T-helper 2 cell treated with Interferon-gamma antibody and Interleukin-4, amounts not matched to agents 5 μg/mL and 100 μg/mL, for 36 hours (primary cell): ENCODE data around the gene SOCS3.
A peak's percentile ranks its signal among the peaks of the same experiment; 100 is the strongest.

ENCODE experiments used
- DNase-seq: peaks from one replicate; pipeline ENCODE4 v3.0.0; 2021; ENCODE audit warnings: low spot score
- H3K27ac Mint-ChIP-seq: one replicate; pipeline ENCODE4 v1.8.0; 2021; ENCODE audit warnings: mild to moderate bottlenecking, mixed read lengths
- H3K27me3 Mint-ChIP-seq: one replicate; pipeline ENCODE4 v1.8.0; 2021; ENCODE audit warnings: low read depth, mixed read lengths
- H3K36me3 Mint-ChIP-seq: one replicate; pipeline ENCODE4 v1.8.0; 2021; ENCODE audit warnings: low read depth, mixed read lengths
- H3K4me1 Mint-ChIP-seq: one replicate; pipeline ENCODE4 v1.8.0; 2021; ENCODE audit warnings: low read depth, mixed read lengths
- H3K4me3 Mint-ChIP-seq: one replicate; pipeline ENCODE4 v1.8.0; 2022; ENCODE audit warnings: mild to moderate bottlenecking, moderate library complexity, mixed read lengths
- H3K9me3 Mint-ChIP-seq: one replicate; pipeline ENCODE4 v1.8.0; 2021; ENCODE audit warnings: mixed read lengths

The SOCS3 gene

GRCh38 chr17:78397681-78398101 lies 37.8 kb upstream of the SOCS3 start:
- no peak for DNase-seq
- Mint-ChIP-seq H3K27me3 (no peaks in the 10 kb centered on the region), H3K4me1 (peaks cover 2% of the 10 kb centered on the region), H3K27ac (no peak overlapping the region), H3K4me3 (no peak overlapping the region), H3K9me3 (no peaks in the 10 kb centered on the region), H3K36me3 (peaks cover 66% of the 10 kb centered on the region)

DNA sequence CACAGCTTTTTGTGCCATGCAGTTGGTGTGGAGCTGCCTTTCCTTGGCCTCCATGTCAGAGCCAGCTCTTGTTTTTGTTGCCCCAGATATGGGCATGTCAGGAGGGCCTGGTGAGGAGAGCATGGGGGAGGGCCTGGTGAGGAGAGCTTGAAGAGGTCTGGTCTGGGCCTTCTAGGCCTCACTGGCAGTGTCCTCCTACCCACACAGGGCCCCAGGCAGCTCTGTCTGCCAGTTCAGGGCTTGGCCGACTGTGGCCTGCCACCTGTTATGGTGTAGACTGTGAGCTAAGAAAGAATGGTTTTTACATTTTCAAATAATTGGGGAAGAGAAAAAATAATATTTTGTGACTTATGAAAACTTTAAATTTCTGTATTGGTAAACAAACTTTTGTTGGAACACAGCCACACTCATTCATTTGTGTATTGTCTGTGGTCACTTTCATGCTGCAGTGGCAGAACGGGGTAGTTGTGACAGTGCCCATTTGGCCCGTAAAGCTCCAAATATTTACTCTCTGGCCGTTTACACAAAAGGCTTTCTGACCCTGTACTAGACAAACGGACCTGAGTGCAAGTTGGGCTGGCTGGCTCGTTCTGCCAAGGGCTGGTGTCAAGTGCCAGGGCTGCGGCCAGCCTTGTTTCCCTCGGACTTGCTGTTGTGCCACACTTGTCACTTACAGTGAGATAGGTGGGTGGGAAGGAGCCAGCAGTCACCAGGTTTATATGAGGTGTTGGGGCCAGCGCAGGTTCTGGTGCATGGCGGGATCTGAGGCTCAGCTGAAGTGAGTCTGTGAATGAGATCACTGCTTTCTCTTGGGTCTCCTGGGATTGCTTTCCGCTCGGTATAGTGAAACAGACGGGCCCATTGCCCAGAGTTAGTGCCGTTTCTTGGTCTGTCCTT lies 36.8 kb upstream of the SOCS3 start:
- Mint-ChIP-seq H3K4me3 (no peak overlapping the region), H3K9me3 (no peaks in the 10 kb centered on the region), H3K4me1 (no peaks in the 10 kb centered on the region), H3K27ac (no peak overlapping the region), H3K27me3 (no peaks in the 10 kb centered on the region), H3K36me3 (peaks cover 59% of the 10 kb centered on the region)
- DNase-seq = no peak

DNA sequence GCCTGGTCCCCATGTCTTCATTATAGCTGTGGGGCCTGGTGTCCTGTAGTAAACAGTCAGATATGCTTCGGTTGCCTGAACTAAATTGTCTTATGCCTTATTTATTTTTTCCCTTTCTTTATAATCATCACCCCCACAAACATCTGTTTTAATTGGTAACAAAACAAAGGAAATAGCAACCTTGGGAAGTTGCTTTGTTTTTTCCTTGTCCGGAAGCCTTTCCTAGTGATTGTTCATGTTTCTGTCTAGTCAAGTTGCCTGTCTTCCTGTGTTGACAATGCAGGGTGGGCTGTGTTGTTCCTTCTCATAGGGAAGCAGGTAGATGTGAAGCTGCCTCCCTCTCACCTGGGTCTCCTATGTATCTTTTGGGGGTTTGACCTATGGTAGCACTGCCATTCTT lies 35.3 kb upstream of the SOCS3 start:
- Mint-ChIP-seq H3K9me3 (no peaks in the 10 kb centered on the region), H3K27me3 (no peaks in the 10 kb centered on the region), H3K27ac (no peak overlapping the region), H3K36me3 (peaks cover 44% of the 10 kb centered on the region), H3K4me3 (no peak overlapping the region), H3K4me1 (peaks cover 4% of the 10 kb centered on the region)
- DNase-seq = no peak

DNA sequence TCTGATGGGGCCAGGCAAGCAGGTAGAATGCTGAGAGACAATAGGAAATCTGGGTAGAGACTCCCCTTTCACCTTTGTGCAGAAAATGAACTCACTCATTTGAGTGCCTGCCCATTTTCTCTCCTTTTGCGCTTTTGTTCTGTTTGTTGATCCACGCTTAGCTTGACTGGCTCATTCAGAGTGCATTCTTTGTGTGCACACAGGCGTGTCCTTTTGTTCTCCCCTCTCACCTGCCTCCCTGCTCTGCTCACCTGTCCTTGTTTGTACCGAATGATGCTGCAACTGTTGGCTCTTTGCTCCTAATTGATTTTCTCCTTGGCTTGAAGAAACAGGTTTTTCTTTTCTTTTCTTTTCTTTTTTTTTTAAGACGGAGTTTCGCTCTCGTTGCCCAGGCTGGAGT lies 34.3 kb upstream of the SOCS3 start:
- H3K27ac Mint-ChIP-seq = no peak overlapping the region

DNA sequence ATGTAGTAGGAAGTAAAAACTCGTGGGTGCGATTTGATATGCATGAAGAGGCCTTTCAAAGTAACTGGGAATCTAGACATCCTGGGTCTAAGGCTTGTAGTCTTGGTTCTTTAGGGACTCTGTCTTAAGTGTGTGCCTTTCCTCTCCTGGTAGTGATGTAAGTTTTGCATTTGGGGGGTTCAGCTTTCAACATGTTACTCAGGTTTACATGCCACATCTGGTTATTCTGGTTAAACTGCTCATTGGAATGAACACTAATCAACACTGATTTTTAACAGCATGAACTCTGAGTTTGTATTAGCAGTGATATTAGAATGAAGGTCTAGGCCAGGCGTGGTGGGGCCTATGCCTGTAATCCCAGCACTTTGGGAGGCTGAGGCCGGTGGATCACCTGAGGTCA lies 33.7 kb upstream of the SOCS3 start:
- Mint-ChIP-seq H3K4me3 (no peak overlapping the region), H3K4me1 (peaks cover 8% of the 10 kb centered on the region), H3K9me3 (no peaks in the 10 kb centered on the region), H3K36me3 (peaks cover 33% of the 10 kb centered on the region), H3K27ac (no peak overlapping the region), H3K27me3 (no peaks in the 10 kb centered on the region)
- no peak for DNase-seq

More for the DNA sequence above, 34.3 kb upstream of the SOCS3 start:
- Mint-ChIP-seq H3K9me3 (no peaks in the 10 kb centered on the region), H3K27me3 (no peaks in the 10 kb centered on the region), H3K36me3 (peaks cover 38% of the 10 kb centered on the region), H3K4me3 (no peak overlapping the region), H3K4me1 (peaks cover 4% of the 10 kb centered on the region)
- DNase-seq = no peak

GRCh38 chr17:78392295-78392694 lies 32.4 kb upstream of the SOCS3 start:
- no peak for DNase-seq
- Mint-ChIP-seq H3K4me1 (peaks cover 16% of the 10 kb centered on the region), H3K27ac (no peak overlapping the region), H3K36me3 (peaks cover 30% of the 10 kb centered on the region), H3K9me3 (no peaks in the 10 kb centered on the region), H3K27me3 (no peaks in the 10 kb centered on the region), H3K4me3 (no peak overlapping the region)

- H3K4me3 Mint-ChIP-seq = no peak overlapping the region
- DNase-seq = no peak
- H3K27ac Mint-ChIP-seq = no peak overlapping the region
- peaks cover 26% of the 10 kb centered on the region for H3K36me3 Mint-ChIP-seq
- no peaks in the 10 kb centered on the region for H3K27me3 Mint-ChIP-seq
- H3K4me1 Mint-ChIP-seq = peaks cover 18% of the 10 kb centered on the region
- no peaks in the 10 kb centered on the region for H3K9me3 Mint-ChIP-seq
Observed at GRCh38 chr17:78391843-78392242, 32.0 kb upstream of the SOCS3 start.

- Mint-ChIP-seq H3K27me3 (no peaks in the 10 kb centered on the region), H3K9me3 (no peaks in the 10 kb centered on the region), H3K4me1 (peaks cover 26% of the 10 kb centered on the region), H3K27ac (no peak overlapping the region), H3K36me3 (peaks cover 27% of the 10 kb centered on the region), H3K4me3 (no peak overlapping the region)
- DNase-seq = no peak
Observed at GRCh38 chr17:78391051-78391431, 31.2 kb upstream of the SOCS3 start.

DNA sequence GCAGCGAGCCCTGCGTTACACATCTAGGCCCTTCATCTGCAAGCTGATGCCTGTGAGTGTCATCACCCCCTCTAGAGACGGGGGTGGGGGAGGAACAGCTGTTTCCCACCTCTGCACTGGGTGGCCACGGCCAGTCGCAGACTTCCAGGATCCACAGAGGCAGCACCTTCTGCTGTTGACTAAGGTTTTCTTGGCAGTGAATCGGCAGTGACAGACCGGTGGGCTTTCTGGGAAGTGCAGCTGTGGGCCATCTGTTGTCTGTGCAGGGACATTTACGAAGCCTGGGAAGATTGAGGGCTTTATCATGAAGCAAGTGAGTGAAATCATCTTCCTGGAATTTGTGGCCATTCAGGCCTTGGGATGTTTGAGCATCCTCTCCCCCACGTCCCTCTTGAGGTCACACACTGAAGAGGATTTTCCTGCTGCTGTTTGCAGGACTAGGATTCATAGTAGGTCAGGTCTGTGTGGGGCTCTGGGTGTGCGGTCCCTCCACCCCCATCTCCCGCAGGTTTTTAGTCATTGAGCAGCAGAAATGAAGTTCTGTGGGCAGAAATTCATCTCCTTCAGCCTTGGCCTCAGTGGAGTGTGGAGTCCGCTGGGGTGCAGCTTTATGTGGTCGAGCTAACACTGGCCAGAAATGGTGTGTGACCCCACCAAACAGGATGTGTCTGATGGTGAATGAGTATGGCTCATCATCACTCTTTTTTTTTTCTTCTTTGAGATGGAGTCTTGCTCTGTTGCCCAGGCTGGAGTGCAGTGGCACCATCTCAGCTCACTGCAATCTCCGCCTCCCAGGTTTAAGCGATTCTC lies 30.6 kb upstream of the SOCS3 start:
- peaks cover 23% of the 10 kb centered on the region for H3K36me3 Mint-ChIP-seq
- no peaks in the 10 kb centered on the region for H3K27me3 Mint-ChIP-seq
- DNase-seq = no peak
- H3K4me3 Mint-ChIP-seq = no peak overlapping the region
- no peaks in the 10 kb centered on the region for H3K9me3 Mint-ChIP-seq
- H3K4me1 Mint-ChIP-seq = peaks cover 32% of the 10 kb centered on the region
- H3K27ac Mint-ChIP-seq = no peak overlapping the region

DNA sequence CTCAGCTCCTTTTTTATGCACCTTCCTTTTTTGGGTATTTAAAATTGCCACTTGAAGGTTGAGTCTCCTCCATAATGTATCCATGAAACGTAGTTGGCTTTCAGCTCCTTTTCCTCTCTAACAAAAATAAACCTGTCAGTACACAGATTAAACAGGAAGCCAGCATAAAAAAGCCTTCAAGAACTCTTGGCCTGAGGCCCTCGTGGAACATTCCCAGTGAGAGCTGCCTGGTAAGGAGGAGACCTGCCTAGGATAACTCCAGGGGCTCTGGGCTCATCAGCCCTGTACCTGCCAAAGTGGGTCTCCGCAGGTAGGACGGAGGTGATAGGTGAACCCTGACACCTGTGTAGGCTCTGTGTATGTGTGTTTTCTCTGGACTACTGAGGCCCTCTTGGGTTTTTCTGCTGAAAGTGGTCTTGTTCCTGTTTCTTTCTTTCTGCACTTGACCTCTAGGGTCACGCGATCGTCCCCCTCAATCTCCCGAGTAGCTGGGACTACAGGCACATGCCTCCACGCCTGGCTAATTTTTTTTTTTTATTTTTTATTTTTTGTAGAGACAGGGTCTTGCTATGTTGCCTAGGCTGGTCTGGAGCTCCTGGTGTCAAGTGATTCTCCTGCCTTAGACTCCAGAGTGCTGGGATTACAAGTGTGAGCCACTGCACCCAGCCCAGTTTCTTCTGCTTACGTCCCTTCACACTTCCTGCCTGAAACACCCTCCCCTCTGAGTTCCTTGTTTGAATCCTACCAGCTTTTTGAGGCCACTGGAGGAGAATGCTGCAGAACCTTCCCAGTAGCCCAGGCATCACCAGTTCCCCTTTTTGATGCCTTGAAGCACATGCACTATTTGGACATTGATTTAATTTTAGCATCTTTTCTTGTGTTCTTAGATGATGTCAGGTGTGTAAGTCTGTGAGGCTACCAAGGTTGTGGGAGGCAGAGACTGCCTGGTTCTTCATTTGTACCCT lies 28.4 kb upstream of the SOCS3 start:
- H3K9me3 Mint-ChIP-seq = no peaks in the 10 kb centered on the region
- no peak for DNase-seq
- H3K27me3 Mint-ChIP-seq = no peaks in the 10 kb centered on the region
- peak overlapping the region; percentile 74 for H3K4me3 Mint-ChIP-seq
- H3K36me3 Mint-ChIP-seq = peaks cover 22% of the 10 kb centered on the region
- H3K27ac Mint-ChIP-seq = peak overlapping the region; percentile 85
- peaks cover 52% of the 10 kb centered on the region for H3K4me1 Mint-ChIP-seq

DNA sequence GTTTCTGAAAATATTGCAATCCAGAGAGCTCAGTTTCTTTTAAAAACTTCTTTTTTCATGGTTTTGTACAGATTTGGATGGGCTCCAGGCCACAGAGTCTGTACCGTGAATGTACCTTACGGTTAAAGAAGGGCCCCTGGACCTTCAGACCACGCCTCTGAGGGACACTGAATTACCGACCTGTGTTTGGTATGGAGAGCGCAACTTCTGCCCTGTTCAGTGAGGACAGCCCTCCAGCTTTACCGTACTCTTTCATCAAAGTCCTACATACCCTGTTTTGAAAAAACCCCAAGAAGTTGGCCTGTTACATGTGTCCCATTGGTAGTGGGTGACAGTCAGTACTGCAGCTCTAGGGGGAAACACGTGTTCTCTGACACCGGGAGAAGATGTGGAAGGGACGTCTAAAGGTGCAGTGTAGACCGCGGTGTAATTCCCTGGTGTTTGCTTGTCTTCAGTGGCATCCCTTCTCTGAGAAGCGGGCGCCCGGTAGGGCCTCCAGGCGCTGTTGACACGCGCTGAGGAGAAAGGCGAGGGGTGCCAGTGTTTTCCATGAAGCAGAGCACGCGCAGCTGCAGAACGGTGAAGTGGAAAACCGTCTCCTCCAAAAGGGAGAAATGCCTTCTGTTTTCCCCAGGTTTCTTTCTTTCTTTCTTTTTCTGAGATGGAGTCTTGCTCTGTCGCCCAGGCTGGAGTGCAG lies 24.8 kb upstream of the SOCS3 start:
- Mint-ChIP-seq H3K27ac (peak overlapping the region; percentile 94), H3K4me1 (peaks cover 77% of the 10 kb centered on the region), H3K9me3 (no peaks in the 10 kb centered on the region), H3K36me3 (peaks cover 36% of the 10 kb centered on the region), H3K4me3 (peak overlapping the region; percentile 85), H3K27me3 (no peaks in the 10 kb centered on the region)
- no peak for DNase-seq

DNA sequence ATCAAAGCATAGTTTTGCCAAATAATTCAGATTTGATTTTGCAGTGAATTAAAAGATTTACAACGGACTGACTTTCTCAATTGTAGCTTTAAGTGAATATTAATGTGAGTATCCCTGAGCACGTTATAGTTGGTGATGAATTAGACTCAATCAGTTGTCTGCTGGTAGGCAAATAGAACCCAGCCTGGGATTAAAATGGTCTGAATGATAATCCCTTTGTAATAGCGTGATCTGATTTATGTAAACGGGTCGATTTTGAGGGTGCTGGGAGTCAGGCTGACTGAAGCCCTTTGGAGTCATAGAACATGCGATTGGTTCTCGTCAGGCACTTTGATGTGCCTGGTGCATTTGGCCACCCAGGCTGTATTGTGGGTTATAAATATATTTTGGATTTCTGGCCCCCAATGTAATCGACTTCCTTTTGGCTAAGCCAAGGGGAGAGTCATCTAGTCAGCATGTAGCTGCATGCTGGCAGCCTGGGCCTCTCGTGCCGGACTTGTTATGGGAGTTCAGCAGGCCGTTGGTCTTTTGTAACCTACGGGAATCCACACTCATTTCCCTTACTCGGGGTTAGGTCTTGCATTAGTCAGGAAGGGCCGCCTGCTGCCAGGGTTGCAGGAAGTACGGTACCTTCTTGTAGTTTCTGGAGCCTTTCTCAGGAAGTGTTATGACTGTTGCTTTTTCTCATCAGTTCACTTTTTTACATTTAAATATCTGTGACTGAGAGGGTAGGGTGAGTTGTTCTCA lies 24.0 kb upstream of the SOCS3 start:
- no peaks in the 10 kb centered on the region for H3K9me3 Mint-ChIP-seq
- peaks cover 40% of the 10 kb centered on the region for H3K36me3 Mint-ChIP-seq
- no peaks in the 10 kb centered on the region for H3K27me3 Mint-ChIP-seq
- peak overlapping the region; percentile 74 for H3K4me3 Mint-ChIP-seq
- H3K4me1 Mint-ChIP-seq = peaks cover 81% of the 10 kb centered on the region
- peak; percentile 80 for DNase-seq
- peak overlapping the region; percentile 80 for H3K27ac Mint-ChIP-seq
